NCI-H2171 (cell line): ENCODE data around the gene MIOX.

Experiments
- DNase-seq: peaks from one replicate; lab custom pipeline; 2025; lab: John Stamatoyannopoulos, UW

MIOX gene

DNA sequence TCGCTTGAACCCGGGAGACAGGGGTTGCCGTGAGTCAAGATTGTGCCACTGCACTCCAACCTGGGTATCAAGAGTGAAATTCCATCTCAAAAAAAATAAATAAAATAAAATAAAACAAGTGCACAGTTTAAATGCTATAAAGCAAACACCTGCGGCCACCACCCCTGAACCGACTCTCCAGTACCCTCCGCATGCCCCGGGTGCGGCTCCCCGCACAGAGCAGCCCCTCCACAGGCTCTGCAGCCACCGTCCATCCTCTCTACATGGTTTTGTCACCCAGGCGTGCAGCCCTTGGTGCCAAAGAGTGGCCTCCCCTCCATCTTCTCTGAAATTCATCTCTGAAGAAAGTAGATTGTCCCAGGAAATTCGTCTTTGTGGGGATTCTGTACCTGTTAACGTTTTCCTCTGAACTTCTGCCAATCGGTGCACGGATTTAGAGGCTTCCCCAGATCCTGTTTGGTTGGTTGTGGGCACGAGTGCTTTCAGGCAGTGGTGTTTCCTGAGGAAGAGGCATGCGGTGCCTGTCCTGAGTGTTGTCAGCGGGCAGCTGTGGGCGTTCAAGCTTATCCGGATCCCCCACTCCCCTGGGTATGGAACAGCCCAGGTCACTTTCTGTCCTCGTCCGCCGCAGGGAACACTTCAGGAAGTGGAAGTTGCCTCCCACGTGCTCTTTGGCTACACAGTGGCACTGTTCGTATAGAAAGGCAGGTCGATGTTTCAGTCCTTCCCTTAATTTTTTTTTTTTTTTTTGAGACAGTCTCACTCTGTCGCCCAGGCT lies 4.1 kb downstream of the MIOX start:
- DNase-seq: no peak

DNA sequence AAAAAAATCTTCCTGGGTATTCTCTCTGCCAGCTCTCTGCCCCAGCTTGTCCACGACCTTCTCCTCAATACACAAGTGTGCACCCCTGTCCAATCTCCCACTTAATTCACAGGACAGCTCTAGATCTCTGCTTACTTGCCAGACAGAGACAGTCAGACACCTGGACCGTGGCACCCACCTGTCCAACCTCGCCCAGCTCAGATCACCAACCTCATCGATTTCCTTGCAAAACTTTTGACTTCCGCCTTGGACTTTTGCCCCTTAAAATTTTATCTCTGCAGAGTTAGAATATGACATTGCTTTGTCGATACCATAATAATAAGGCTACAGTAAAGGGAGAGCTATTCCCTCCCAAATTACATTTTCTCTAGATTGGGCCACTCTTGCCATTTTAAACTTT lies 10.4 kb downstream of the MIOX start:
- DNase-seq: no peak

DNA sequence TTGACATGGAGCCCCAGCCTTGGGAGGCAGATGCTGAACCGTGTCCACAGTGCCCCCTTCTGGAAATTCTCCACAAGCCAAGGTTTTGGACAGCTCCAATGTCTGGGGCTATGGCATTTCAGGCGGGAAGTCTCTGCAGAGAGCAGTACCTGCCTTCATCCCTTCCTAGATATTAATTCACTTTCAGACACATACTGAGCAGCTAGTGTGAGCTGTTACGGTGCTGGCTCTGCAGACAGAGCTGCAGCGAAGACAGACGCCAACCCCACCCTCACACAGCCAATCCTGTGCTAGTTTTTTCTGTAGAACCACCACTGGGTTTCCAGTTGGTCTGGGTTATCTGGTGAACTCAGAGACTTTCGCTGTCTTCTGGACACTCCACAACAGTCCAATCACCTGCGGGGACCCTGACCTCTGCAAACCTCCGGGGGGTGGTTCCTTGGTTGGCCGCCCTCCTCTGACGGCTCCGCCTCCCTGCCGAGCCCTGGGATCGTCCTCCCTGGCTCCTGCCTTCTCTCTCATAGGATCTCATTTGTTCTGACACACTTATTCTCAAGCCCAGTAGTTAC lies 11.7 kb downstream of the MIOX start:
- DNase-seq: no peak

DNA sequence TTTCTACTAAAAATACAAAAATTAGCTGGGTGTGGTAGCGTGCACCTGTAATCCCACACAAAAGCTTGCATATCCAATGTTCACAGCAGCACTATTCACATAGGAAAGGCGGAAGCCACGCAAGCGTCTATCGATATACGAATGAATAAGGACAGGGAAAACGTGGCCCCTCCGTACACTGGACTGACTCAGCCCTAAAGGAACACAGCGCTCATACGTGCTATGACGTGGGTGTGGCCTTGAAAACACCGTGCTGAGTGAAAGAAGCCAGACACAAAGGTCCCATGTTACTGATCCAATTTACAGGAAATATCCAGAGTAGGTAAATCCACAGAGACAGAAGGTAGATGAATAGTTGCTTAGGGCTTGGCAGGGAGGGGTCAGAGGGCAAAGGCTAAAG lies 13.8 kb downstream of the MIOX start:
- no peak for DNase-seq

DNA sequence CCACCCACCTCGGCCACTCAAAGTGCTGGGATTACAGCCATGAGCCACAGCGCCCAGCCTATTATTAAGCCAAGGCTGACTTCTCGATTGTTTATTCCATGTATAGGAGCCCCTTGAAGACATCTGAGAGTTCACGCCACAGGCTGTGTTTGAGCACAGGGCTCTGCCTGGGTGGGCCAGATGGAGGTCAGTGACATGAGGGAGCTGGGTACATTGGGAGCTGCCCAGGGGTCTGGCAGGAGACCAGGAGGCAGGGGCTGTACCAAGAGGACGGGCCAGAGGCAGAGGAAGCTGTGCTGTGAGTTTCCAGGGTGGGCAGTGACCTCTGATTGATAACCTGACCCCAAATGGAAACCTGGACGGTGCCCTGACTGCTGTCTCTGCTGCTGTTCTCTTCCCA lies 15.4 kb downstream of the MIOX start:
- DNase-seq: no peak

DNA sequence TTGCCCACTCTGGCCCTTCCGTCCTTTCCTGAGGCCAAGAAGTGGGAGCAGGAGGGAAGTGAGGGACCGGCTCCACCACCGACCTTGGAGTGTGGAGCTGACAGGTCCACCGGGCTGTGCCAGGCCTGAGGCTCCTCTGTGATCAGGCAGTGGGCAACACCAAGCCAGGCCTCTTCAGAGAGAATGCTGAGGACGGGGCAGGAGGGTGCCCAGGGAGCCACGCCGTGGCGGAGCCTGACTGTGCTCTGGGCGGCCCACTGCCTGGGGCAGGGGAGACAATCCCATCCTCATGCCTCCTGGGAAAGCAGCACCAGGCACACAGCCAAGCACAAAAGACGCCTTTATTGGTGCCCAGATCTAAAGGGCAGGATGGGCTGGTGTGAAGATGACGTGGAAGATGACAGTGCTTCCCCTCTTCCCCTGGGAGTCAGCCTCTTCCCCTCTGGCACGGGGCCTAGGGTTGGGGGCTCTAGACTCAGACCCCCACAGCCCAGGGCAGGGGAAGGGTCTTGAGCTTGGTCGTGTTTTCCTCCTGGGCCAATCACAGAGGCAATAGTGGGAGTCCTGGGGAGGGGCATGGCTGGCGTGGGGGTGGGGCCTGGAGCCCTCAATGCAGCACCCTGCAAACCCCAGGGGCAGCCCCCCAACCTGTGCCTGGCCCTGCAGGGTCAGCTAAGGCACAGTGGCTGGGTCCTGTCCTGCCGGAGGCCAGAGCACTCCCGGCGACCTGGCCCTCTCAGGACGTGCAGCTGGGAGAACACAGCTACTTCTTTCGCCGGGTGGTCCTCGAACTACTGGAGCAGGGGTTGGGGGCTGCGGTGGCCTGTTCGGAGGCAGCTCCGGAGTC lies 16.2 kb downstream of the MIOX start:
- no peak for DNase-seq

DNA sequence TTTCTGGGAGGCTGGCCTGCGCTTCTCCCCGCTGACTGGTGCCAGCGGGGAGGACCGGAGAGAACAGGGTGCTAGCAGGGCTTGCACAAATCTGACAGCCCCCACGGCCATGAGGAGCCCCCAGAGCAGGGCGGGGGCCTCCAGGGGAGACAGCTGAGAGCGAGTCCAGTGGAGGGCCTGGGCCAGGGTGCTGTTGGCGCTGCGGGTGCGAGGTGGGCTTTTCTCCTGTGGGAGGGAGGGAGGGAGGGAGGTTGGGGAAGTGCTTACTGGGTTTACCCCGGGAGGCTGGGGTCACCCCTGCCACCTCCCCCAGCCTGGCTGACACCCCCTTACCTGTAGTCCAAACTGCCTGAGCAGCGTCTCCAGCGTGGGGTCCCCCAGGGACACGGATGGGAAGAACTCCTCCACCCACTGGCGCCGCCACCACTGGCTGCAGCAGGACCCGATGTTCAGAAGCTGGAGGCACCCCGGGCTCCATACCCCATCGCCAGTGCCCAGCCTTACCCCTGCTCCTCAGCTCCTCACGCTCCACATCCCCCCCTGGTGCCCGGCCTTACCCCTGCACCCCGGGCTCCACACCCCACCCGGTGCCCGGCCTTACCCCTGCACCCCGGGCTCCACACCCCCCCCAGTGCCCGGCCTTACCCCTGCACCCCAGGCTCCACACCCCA lies 17.0 kb downstream of the MIOX start:
- DNase-seq: no peak

DNA sequence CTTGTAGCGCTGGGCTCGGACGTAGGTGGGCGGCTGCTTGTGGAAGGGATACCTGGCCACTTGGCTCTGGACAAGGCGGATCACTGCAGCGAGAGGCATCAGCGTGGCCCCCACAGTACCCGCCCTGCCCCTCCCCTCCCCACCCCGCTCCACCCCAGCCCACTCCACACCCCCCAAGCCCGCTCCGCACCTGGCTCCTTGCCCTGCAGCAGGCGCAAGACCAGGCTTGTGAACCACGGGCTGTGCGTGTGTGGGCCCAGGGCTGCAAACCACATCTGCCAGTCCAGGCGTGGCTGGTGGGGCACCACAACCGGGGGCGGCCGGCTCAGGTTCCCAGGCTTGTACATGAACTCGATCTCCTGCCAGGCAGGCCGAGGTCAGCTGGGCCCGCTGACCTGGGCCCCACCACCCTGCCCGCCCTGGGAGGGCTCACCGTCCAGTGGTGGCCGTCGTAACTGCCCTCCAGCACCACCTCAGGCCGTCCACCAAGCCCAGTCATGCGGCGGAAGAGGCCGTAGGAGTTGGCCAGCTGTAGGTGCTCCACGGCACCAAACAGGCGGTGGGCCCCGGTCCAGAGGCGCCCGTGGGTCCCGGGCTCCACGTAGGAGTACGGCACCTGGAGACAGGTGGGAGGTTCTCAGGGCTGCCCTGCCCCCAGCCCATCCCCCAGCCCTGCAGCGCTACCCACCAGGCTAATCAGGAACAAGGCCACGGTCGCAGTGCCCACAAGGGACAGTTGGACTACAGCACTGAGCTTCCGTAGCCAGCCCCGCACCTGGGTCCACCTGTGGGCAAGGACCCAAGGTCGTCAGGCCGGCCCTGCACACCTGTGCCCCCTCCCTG lies 17.9 kb downstream of the MIOX start:
- no peak for DNase-seq

DNA sequence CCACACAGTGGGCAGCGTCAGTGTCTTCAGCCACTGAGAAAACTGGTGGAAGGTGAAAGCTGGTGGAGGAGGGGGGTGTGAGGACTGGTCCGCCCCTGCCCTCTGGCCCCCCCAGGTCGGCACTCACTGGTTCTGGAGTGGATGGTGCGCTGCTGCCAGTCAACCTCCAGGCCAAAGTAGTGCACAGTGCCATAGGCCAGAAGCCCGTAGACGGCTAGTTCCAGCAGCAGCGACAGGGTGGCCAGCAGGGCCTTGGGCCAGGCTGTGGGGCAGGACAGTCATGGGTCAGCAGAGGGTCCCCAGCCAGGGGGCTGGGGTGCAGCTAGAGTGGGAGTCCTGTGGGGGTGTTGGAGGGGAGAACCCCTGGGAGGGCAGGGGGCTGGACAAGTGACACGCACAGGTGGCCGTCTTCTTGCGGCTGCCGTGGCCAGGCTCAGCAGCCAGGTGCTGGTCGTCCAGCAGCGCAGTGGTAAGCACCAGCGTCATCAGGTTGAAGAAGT lies 18.7 kb downstream of the MIOX start:
- no peak for DNase-seq

DNA sequence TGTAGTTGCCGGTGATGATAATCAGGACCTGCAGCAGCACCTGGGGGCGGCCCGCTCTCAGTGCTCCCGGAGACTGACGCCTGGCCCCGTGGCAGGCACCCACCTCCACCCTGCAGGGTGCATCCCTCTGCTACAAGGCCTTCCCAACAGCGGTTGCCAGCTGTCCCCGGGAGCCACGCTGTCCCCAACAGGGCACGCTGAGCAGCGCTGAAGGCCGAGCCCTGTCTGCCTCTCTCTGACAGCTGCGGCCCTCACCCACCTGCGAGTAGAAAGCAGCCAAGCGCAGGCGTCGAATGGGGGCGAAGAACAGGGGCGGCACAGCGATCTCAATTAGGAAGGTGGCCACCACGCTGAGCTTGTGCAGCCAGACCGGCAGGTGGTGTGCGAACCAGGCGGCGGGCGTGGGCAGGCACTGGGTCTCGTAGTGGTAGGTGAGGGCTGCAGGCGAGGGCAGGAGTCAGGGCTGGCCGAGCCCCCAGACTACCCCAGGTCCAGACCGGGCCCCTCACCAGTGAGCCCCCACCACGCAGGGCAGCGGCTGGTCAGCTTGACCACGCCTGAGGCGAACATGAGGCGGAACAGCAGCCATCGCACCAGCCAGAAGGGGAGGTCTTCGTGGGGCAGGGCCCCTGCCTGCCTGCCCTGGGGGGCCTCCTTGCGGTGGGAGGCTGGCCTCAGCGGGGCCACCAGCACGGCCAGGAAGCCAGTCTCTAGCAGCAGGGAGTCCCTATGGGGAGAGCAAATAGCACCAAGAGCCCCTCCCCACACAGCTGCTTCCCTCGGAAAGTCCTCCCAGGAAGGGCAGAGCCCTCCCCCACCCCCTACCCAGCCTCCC lies 19.3 kb downstream of the MIOX start:
- no peak for DNase-seq

DNA sequence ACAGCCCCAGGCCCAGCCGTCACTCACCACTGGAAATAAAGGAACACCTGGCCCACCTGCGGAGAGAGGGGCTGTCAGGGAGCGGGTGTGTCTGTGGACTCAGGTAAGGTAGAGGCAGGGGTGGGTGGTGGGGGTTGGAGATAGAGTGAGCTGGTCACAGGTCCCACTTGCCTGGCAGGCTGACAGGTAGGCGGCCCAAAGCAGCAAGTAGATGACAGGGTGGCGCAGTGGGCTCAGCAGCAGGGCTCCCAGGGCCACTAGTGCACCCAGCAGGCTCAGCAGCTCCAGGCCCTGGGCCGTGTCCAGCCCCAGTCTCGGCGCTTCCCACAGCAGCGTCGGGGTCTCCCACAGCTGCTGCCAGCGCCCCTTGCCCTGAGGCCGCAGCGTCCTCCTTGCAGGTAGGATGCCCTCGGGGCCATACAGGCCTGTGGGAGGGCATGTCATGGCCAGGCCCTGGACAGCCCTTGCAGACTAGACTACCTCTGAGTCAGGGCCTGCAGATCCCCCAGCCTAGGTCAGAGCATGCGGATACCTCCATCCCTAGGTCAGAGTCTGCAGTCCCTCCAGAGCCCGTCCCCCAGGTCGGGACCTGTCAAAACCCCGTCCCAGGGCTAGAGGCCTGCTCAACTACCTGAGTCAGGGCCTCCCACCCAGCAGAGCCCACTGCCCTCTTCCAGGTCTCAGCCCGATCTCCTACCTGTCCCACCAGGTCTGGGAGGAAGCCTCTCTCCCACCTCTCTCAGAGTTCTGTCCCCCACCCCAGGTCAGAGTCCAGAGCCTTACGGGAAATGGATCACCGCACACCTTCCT lies 20.2 kb downstream of the MIOX start:
- peak; percentile 71 for DNase-seq

DNA sequence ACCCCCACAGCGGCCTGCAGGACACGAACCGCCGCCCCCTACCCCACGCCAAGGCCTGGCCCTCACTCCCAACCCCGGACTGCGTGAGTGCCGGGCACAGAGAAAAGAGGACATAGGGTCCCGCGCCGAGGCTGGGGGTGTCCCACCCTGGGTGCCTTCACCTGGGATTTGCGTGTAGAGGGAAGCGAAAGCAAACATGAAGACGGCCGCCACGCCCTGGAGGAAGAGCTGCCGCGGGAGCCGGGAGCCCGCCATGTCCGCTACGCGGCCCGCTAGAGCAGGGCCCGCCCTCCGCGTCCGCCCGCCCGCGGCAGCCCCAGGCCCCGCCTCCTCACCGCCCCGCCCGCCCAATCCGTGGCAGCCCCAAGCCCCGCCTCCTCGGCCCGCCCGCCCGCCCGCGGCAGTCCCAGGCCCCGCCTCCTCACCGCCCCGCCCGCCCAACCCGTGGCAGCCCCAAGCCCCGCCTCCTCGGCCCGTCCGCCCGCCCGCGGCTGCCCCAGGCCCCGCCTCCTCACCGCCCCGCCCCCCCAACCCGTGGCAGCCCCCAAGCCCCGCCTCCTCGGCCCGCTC lies 20.8 kb downstream of the MIOX start, which contains the start of gene LMF2:
TSS of gene LMF2 (minus strand) at position 282 of the 570 bp plus-strand sequence. CDS start at position 255, 27 bp downstream.
- no peak for DNase-seq

DNA sequence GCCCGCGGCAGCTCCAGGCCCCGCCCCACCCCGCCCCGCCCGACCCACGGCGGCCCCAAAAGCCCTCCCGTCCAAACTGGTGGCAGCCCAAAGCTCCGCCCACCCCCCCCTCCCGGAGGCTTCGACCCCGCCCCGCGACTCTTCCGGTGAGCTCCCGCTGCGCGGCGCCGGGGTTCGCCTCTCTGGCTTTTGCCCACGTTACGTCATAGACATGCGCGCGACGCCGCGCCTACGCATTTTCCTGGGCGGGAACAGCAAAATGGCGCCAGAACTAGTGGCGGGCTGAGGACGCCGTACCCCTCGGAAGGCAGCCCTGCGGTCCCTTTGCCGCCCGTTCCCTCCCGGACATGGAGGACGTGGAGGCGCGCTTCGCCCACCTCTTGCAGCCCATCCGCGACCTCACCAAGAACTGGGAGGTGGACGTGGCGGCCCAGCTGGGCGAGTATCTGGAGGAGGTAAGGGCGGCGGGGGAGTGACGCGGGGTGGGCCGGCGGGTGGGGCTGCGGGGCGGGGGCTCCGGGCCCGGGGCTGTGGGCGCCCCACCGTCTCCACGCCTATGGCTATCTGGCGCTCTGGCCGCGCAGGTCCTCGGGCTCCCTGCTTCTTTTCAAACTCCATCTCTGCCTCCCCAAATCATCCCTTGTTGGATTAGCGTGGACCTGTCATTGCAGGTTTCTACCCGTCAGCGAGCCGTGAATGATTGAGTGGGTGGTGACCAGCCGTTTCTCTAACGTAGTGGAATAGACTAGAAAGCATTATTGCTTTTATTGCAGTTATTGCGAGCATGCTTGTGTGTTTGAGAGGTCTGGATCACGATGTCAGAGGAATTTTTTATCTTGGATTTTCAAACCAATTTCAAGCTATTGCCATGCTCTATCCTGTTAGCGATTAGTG lies 21.6 kb downstream of the MIOX start, which contains the start of gene NCAPH2:
TSS of gene NCAPH2 (plus strand) at position 234 of the 894 bp plus-strand sequence. CDS start at position 348, 114 bp downstream.
- DNase-seq: peak; percentile 99

DNA sequence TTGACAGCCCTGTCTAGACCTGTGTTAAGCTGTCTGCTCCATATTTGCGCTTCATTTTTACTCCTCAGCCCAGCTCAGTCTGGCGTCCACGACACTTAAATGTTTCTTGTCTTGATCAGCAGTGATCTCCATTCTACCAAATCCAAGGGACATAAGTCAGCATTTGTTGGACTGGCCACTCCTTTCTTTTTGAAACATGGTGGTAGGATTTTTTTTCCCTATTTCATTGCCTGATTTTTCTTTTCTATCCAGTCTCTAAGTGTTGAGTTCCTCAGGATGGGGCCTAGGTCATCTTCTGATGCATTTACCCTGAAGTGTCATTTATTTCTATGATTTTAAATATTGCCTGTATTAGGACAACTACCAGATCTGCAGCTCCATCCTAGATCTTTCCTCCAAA lies 22.2 kb downstream of the MIOX start:
- DNase-seq: no peak

DNA sequence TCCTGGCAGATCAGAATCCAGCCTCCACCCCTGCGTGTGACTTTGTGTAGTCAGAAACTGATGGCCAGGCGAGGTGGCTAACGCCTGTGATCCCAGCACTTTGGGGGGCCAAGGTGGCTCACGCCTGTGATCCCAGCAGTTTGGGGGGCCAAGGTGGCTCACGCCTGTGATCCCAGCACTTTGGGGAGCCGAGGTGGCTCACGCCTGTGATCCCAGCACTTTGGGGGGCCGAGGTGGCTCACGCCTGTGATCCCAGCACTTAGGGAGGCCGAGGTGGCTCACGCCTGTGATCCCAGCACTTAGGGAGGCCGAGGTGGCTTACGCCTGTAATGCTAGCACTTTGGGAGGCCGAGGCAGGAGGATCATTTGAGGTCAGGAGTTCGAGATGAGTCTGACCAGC lies 26.5 kb downstream of the MIOX start:
- no peak for DNase-seq

DNA sequence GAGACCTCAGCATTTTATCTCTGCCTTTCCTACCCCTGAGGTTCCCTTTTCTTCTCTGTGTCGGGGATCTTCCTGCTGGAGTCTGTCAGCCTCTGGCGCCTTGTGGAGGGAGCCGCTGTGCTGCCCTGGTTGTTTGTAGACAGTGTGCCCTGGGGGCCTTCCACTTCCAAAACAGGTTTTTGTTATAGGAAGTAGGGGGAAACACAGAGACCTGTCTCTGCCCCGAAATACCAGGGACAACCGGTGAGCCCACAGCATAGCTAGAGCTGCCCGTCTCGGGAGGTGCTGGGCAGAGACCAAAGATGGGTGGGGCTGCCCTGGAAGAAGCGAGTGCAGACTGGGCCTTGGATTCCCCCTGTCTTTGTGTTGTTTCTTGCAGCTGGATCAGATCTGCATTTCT lies 29.4 kb downstream of the MIOX start:
- DNase-seq: no peak

DNA sequence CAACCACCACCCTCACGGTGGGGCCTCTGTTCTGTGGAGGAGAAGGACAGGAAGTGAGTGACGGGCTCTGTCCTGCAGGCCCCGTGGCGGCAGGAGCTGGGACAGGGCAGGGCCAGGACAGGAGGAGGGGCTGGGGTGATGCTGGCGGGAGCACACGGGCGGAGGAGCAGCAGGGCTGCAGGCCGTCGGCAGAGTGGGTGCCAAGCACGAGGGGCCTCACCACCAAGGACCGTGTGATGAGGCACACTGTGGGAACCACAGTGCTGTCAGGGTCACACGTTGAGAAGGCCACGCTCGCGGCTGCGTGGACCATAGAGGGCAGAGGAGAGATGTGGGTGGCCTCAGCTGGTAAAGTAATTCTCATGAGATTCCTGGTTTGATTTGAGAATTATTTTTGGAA lies 30.2 kb downstream of the MIOX start:
- no peak for DNase-seq
